ENCODE measurements around the gene LRP3. TPM values are rescaled to one million over a fixed set of nuclear protein-coding genes. Genes with fewer than 3 reads are reported as not detected.

Gene LRP3
- total RNA-seq, 4 donors from 2014 or later: 5.5 to 17.2 (median 8.9) TPM

GRCh38 chr19:33156334-33156733, 37.8 kb upstream of the LRP3 start:
- no peak for DNase-seq
- no peaks in the 10 kb centered on the region for H3K36me3 ChIP-seq
- intact Hi-C loops (cut with DNase I): no loop called here
- no peaks in the 10 kb centered on the region for H3K4me1 ChIP-seq
- no peaks in the 10 kb centered on the region for H3K9me3 ChIP-seq
- H3K27me3 ChIP-seq: no peaks in the 10 kb centered on the region
- no peak overlapping the region for H3K27ac ChIP-seq
- 57 to 80% methylated on average over 5 of the region's 5 CpGs for WGBS, 2 donors
- TF ChIP-seq CTCF (IDR thresholded peaks at IDR 0.05) (no peak), POLR2A (IDR thresholded peaks at IDR 0.05) (no peak)
- H3K4me3 ChIP-seq: no peak overlapping the region

GRCh38 chr19:33157906-33158305, 36.2 kb upstream of the LRP3 start:
- Histone ChIP-seq H3K27ac (no peak overlapping the region), H3K36me3 (no peaks in the 10 kb centered on the region), H3K27me3 (no peaks in the 10 kb centered on the region), H3K4me3 (no peak overlapping the region), H3K9me3 (no peaks in the 10 kb centered on the region), H3K4me1 (no peaks in the 10 kb centered on the region)
- 62 to 69% methylated on average over 3 of the region's 3 CpGs for WGBS, 2 donors
- intact Hi-C loops (cut with DNase I): no loop called here
- DNase-seq: no peak
- TF ChIP-seq CTCF (IDR thresholded peaks at IDR 0.05): no peak
- no peak for TF ChIP-seq POLR2A (IDR thresholded peaks at IDR 0.05)

- H3K27me3 ChIP-seq: no peaks in the 10 kb centered on the region
- H3K4me3 ChIP-seq: no peak overlapping the region
- no peak for TF ChIP-seq CTCF (IDR thresholded peaks at IDR 0.05)
- TF ChIP-seq POLR2A (IDR thresholded peaks at IDR 0.05): no peak
- H3K4me1 ChIP-seq: no peaks in the 10 kb centered on the region
- 87 to 91% methylated on average over 6 of the region's 6 CpGs for whole genome bisulfite sequencing, 2 donors
- intact Hi-C loops (cut with DNase I): no loop called here
- no peaks in the 10 kb centered on the region for H3K36me3 ChIP-seq
- DNase-seq: no peak
- H3K27ac ChIP-seq: no peak overlapping the region
- no peaks in the 10 kb centered on the region for H3K9me3 ChIP-seq
These were observed 35.8 kb upstream of the LRP3 start for GRCh38 chr19:33158365-33158764.

GRCh38 chr19:33159149-33159548, 35.0 kb upstream of the LRP3 start:
- Histone ChIP-seq H3K9me3 (no peaks in the 10 kb centered on the region), H3K4me3 (no peak overlapping the region), H3K4me1 (no peaks in the 10 kb centered on the region), H3K27me3 (no peaks in the 10 kb centered on the region), H3K36me3 (no peaks in the 10 kb centered on the region), H3K27ac (no peak overlapping the region)
- TF ChIP-seq CTCF (IDR thresholded peaks at IDR 0.05): no peak
- WGBS, 2 donors: 91 to 94% methylated on average over 4 of the region's 4 CpGs
- intact Hi-C loops (cut with DNase I): no loop called here
- DNase-seq: no peak

GRCh38 chr19:33159893-33160292, 34.2 kb upstream of the LRP3 start:
- TF ChIP-seq POLR2A (IDR thresholded peaks at IDR 0.05): no peak
- no peak for TF ChIP-seq CTCF (IDR thresholded peaks at IDR 0.05)
- DNase-seq: no peak
- Histone ChIP-seq H3K4me3 (no peak overlapping the region), H3K36me3 (no peaks in the 10 kb centered on the region), H3K4me1 (no peaks in the 10 kb centered on the region), H3K27me3 (no peaks in the 10 kb centered on the region), H3K27ac (no peak overlapping the region), H3K9me3 (no peaks in the 10 kb centered on the region)
- WGBS, 2 donors: 84 to 89% methylated on average over 8 of the region's 8 CpGs
- intact Hi-C loops (cut with DNase I): no loop called here
